SJCRH30 (cell line): Measurements from ENCODE around the gene DEAF1. TPM values are rescaled to one million over a fixed set of nuclear protein-coding genes. Genes with fewer than 3 reads are reported as not detected.
"Not testable (repeated sequence)": the region's sequence is repeated elsewhere in the genome, so short reads cannot be mapped to it uniquely, and the experiment has no call there.

ENCODE experiments used
- DNase-seq, 2 experiments: peaks; one replicate each; pipeline ENCODE4 v3.0.0-alpha.2; 2015 to 2020
- H3K27ac ChIP-seq: fragments of 250-450 bp; sonication (Bioruptor Pico); 2 replicates; pipeline ENCODE4 v1.5.1; 2020; ENCODE audit warnings: mild to moderate bottlenecking, moderate library complexity
- H3K27me3 ChIP-seq: fragments of 250-450 bp; sonication (Bioruptor Pico); 2 replicates; pipeline ENCODE4 v1.5.1; 2020; ENCODE audit warnings: mild to moderate bottlenecking, moderate library complexity
- H3K36me3 ChIP-seq: fragments of 250-450 bp; sonication (Bioruptor Pico); 2 replicates; pipeline ENCODE4 v1.5.1; 2020; ENCODE audit warnings: mild to moderate bottlenecking, moderate library complexity
- H3K4me1 ChIP-seq: fragments of 250-450 bp; sonication (Bioruptor Pico); 2 replicates; pipeline ENCODE4 v1.5.1; 2020; ENCODE audit warnings: mild to moderate bottlenecking, moderate library complexity
- H3K4me3 ChIP-seq: fragments of 250-450 bp; sonication (Bioruptor Pico); 2 replicates; pipeline ENCODE4 v1.5.1; 2020; ENCODE audit warnings: mild to moderate bottlenecking, moderate library complexity
- H3K9me3 ChIP-seq: fragments of 250-450 bp; sonication (Bioruptor Pico); replicated peaks from 2 replicates; pipeline ENCODE4 v1.5.1; 2020; ENCODE audit warnings: mild to moderate bottlenecking, moderate library complexity
- total RNA-seq: library from RNA; depleted of rRNA; stranded (reverse); fragments of >200 nt; shearing (Covaris generic); gene quantifications from 2 replicates; pipeline ENCODE4 v1.2.3, GENCODE V29; 2014

The DEAF1 gene
- total RNA-seq, 1 experiment from 2014 or later, result 33.6 TPM

DNA sequence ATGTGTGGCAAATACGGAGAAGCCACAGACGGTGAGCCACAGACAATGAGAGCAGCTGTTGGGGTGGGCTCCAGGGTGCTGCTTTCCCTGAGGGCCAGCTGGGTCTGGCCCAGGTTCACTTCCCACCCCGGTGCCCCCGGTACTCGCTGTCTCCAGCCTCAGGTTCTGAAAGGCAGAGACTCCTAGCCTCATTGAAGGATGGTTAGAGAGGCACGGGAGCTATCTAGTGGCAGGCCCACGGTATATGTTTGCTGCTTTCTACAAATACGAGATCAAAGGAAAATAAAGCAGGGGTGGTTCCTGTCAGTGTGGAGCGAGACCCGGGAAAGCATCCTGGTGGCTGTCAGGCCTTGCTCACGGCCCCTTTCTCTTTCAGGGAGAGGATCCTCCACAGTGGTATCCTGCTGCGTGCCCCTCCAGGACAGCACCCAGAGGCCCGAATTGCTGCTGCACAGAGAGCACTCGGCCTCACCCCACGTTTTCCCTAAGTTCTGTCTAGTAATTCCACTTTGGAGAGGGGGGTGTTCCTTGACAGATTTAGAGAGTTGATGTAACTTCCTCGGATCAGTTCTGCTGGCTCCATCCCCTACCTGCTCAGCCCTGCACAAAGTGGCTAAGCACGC, 3.6 kb upstream of the DEAF1 start:
- Histone ChIP-seq H3K4me3 (no peak overlapping the region), H3K4me1 (peaks cover 29% of the 10 kb centered on the region), H3K36me3 (no peaks in the 10 kb centered on the region), H3K27ac (no peak overlapping the region), H3K27me3 (no peaks in the 10 kb centered on the region), H3K9me3 (no peaks in the 10 kb centered on the region)
- peak in 1 of 2 experiments; percentile 36 for DNase-seq

DNA sequence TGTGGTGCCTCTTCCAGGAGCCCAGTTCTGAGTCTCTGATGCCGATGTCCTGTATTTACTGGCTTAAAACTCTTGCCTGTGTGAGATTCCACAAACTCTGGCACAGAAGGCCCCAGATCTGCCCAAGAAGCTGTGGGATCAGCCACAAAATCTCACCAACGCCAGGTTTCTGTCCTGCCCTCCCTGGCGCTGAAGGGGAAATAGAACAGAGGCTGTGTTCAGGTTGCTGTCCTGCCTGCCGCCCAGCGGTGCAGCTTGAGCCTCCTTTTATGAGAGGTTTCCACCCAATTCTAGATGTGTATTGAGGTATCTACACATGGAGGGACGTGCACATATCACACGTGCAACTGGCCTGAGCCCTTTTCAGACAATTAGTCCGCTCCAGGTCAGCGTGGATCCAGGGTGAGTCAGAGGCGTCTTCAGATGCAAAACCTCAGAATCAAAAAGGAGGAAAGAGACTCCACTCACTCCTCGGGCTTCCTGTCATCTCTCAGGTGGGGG, 2.8 kb upstream of the DEAF1 start:
- no peak for DNase-seq
- Histone ChIP-seq H3K4me3 (no peak overlapping the region), H3K27me3 (no peaks in the 10 kb centered on the region), H3K36me3 (no peaks in the 10 kb centered on the region), H3K27ac (no peak overlapping the region), H3K9me3 (no peaks in the 10 kb centered on the region), H3K4me1 (peaks cover 31% of the 10 kb centered on the region)

DNA sequence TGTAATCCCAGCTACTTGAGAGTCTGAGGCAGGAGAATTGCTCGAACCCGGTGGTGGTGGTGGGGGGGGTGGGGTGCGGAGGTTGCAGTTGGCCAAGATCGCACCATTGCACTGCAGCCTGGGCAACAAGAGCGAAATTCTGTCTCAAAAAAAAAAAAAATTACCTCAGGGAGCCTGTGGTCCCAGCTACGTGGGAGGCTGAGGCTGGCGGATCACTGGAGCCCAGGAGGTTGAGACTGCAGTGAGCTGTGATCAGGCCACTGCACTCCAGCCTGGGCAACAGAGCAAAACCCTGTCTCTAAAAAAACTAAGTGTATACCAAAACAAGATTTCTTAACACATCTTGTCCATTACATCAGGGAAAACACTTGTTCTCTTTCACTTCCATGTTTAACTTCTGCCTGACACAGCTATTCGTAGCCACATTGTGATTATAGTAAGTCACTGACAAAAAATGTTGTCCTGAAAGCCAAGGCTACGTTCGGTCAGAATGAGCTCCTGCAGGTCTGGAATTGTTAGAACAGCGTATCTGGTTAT, 2.0 kb upstream of the DEAF1 start:
- no peaks in the 10 kb centered on the region for H3K36me3 ChIP-seq
- no peak overlapping the region for H3K27ac ChIP-seq
- no peak overlapping the region for H3K4me3 ChIP-seq
- H3K27me3 ChIP-seq, result no peaks in the 10 kb centered on the region
- peaks cover 29% of the 10 kb centered on the region for H3K4me1 ChIP-seq
- no peaks in the 10 kb centered on the region for H3K9me3 ChIP-seq
- no peak for DNase-seq

DNA sequence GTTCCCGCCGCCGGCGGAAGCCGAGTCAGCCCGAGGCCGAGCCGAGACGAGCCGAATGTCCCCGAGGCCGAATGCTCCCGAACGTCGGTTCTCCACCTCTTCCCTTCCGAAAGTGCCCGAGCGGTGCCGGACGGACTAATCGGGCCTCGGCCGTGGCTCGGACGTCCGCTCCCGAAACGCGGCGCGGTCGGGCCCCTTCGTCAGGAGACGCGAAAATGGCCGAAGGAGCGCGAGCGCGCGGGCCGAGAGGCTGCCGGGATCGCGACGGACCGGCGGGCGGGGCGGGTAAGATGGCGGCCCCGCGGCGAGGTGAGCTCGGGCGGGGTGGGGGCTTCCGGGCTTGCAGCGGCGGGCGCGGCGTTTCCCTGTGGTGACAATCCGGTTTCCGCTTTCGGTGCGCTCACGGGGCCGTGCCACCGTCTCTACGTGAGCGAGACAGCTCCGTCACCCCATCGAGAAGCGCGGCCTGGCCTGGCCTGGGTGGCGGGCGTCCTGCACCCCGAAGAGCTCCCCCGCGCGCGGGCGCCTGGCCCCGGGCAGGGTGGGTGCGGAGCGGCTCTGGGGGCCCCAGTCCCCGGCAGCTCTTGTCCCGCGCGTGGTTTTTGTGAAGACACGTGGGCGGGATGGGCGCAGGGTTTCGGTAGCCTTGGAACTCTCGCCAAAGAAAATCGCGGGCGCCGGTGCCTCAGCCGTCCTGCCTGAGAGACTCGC, 671 bp upstream of the DEAF1 start, which contains the start of gene TMEM80:
TMEM80 (plus strand) TSS at position 279 of the 711 bp plus-strand sequence; CDS start at position 291, 12 bp downstream.
- H3K4me3 ChIP-seq, result peak within 1 kb of the TSS; percentile 76
- peak within 1 kb of the TSS; percentile 100 for H3K27ac ChIP-seq
- no peaks in the 10 kb centered on the region for H3K27me3 ChIP-seq
- DNase-seq, result peak; percentile 99
- H3K4me1 ChIP-seq, result peaks cover 29% of the 10 kb centered on the region
- no peaks in the 10 kb centered on the region for H3K36me3 ChIP-seq
- no peaks in the 10 kb centered on the region for H3K9me3 ChIP-seq

DNA sequence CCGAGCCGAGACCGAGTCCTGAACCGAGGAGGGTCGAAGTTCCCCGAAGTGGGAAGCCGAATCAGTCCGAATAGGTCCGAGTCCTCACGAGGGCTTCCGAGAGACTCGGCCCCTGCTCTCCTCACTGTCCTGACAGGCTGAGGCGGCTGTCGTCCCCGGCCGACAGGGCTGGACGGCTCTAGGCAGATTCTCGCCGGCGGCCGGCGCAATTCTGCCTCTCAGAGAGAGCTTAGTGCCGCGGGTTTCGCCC, 191 bp upstream of the DEAF1 start:
- Histone ChIP-seq H3K27ac (peak overlapping the region; percentile 100), H3K4me3 (peak overlapping the region; percentile 76), H3K36me3 (no peaks in the 10 kb centered on the region), H3K9me3 (no peaks in the 10 kb centered on the region), H3K27me3 (no peaks in the 10 kb centered on the region), H3K4me1 (peaks cover 29% of the 10 kb centered on the region)
- DNase-seq, result no peak

DNA sequence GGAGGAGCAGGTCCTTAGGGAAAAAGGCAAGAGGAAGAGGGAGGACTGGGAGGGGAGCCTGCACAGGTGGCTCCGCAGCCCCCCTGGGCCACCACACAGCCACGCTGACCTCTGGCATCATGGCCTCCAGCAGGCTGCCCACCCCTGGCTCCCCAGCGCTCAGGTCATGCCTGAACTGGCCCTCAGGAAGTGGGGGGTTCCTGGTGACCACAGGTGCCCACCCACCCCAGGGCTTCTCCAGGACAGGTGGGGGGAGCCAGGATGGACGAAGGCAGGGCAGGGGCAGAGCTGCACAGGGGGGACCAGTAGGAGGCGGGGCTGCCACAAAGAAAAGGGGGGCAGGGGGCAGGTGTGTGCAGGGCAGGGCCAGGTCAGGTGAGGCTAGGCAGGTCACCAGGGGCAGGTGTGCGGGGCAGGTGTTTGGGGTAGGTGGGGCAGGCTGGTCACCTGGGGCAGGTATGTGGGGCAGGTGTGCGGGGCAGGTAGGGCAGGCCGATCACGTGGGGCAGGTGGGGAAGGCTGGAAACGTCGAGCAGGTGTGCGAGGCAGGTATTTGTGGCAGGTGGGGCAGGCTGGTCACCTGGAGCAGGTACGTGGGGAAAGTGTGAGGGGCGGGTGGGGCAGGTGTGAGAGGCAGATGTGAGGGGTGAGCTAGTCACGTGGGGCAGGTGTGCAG, 997 bp downstream of the DEAF1 start:
- Histone ChIP-seq H3K36me3 (peaks cover 3% of the 10 kb centered on the region; the same call in 1 of the 2 replicates), H3K4me1 (peaks cover 29% of the 10 kb centered on the region), H3K9me3 (no peaks in the 10 kb centered on the region), H3K27me3 (no peaks in the 10 kb centered on the region), H3K27ac (no peak overlapping the region), H3K4me3 (peak overlapping the region; percentile 76)
- no peak for DNase-seq

DNA sequence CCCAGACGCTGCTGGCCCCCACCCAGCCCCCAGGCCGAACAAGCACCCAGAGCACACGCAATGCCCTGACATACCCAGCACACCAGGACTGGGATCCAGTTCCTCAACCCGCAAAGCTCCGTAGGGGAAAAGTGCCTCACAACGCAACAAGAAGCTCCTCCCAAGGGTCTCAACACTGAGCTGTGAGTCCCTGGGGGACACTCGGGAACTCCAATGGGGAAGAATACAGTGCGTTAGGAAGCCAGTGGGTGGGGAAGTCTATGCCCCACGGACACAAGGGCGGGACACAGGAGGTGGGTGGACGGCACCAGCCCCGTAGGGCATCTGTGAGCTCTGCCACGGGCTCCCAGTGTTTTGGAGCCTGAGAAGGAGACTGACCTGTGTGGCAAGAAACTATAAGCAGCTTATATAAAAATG, 1.6 kb downstream of the DEAF1 start:
- Histone ChIP-seq H3K36me3 (peaks cover 3% of the 10 kb centered on the region; the same call in 1 of the 2 replicates), H3K27ac (no peak overlapping the region; the same call in 1 of the 2 replicates), H3K4me3 (peak overlapping the region; percentile 1; the same call in 1 of the 2 replicates), H3K27me3 (no peaks in the 10 kb centered on the region), H3K9me3 (no peaks in the 10 kb centered on the region), H3K4me1 (peaks cover 25% of the 10 kb centered on the region)
- peak; percentile 44 to 63 for DNase-seq

DNA sequence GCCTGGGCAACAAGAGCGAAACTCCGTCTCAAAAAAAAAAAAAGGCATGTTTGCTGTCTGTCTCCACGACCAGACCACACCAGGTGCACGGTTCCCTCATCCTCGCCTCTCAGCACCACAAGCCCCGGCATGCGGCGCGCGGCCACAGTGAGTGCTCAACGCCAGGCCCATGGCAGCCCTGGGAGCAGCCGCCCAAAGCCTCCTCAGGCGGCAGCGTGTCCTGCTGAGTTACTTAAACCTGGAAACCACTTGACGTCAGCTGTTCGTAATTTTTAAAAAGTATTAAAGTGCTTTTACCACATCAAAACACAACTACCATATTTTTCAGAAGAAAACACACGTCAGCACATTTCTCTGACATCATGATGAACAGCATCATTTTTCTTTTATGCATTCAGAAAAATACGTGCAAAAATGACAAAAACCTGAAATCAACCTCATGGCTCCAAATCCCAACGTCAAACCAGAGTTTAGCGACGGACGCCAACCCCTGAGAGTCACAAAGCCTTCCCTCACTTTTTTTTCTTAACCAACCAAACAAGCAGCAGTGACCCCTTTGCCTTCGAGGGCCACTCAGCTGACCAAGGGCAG, 2.1 kb downstream of the DEAF1 start:
- Histone ChIP-seq H3K4me1 (peaks cover 20% of the 10 kb centered on the region), H3K4me3 (peak overlapping the region; percentile 1; the same call in 1 of the 2 replicates), H3K27ac (no peak overlapping the region; the same call in 1 of the 2 replicates), H3K9me3 (no peaks in the 10 kb centered on the region), H3K27me3 (no peaks in the 10 kb centered on the region), H3K36me3 (peaks cover 3% of the 10 kb centered on the region; the same call in 1 of the 2 replicates)
- DNase-seq, result peak; percentile 29 to 31

DNA sequence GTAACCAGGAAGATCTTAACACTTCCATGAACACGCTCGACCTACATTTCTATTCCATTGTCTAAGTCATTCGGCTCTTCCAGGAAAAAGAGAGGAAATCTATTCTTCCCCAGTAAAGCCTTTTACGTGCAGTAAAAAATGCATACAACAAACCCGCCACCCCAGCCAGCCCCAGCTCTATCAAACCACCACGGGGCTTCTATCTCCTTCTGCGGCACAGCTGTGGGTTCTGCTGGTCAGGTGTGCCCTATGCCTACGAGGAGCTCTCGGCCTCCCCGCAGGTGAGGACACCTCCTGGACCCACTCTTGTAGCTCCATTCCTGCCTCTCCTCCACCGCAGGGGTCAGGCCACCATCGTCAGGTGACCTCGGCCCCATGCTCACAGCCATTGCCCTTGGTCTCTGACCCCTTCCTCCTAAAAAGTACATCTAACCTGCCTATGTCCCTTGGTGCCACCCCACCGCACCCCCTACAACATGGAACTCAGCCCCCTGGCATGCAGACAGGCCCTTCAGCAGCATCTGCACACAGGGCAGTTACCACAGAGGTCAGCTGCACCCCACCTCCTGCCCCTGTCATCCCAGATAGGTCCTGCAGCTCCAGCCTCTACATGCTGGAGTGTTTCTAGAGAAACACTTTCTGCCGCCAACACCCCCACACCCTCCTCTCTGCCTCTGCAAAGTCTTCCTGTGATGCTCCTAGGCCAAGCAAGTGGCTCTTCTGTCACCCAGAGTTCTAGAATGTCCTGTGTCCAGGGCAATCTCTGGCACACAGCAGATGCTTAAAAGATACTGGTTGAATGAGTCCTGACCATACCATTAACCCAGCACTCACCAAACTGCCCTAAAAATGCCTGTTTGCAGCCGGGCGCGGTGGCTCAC, 3.1 kb downstream of the DEAF1 start:
- no peaks in the 10 kb centered on the region for H3K9me3 ChIP-seq
- H3K4me3 ChIP-seq, result no peak overlapping the region
- no peaks in the 10 kb centered on the region for H3K27me3 ChIP-seq
- peaks cover 13% of the 10 kb centered on the region; the same call in 1 of the 2 replicates for H3K36me3 ChIP-seq
- H3K4me1 ChIP-seq, result peaks cover 11% of the 10 kb centered on the region
- no peak overlapping the region for H3K27ac ChIP-seq
- no peak for DNase-seq

DNA sequence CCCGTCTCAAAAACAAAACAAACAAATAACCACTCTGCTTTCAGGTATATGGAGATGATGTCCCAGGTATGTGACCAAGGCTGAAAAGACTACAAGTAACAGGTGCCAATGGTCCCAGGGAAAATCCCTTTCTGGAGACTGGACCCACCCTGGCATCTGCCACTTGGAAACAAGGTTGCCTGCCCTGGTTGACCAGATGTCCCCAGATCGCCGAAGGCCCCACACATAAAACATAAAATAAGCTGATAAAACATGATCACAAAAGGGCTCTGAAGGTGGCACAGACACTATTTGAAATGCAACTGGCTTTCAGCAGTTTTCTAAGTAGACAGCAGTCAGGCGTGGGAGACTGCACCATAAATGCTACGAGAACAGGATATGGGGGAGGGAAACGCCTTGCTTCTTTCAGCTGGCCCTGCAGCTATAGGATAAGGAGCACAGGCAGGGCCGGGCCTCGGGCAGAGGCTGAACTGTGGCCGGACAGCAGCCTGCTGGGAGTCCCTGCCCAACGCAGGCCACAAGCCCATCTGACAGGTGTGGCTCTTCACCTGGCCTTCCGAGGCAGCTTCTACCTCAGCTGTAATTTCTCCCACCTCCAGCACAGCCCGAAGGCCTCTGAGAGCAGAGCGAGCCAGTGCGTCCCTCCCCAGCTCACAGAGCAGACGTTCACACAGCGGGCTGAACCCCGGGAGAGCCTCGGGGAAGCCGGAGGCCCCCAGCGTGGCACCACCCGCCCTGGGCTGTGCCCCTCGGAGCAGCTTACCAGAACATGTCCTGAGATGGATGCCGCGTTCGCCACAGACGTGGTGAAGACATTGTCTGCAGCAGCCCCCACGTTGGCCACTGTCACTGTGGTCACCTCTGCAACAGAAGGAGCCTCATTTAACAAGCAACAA, 4.0 kb downstream of the DEAF1 start:
- peaks cover 11% of the 10 kb centered on the region for H3K4me1 ChIP-seq
- no peak for DNase-seq
- H3K27ac ChIP-seq, result no peak overlapping the region
- H3K4me3 ChIP-seq, result no peak overlapping the region
- peaks cover 21% of the 10 kb centered on the region for H3K36me3 ChIP-seq
- no peaks in the 10 kb centered on the region for H3K9me3 ChIP-seq
- H3K27me3 ChIP-seq, result no peaks in the 10 kb centered on the region

DNA sequence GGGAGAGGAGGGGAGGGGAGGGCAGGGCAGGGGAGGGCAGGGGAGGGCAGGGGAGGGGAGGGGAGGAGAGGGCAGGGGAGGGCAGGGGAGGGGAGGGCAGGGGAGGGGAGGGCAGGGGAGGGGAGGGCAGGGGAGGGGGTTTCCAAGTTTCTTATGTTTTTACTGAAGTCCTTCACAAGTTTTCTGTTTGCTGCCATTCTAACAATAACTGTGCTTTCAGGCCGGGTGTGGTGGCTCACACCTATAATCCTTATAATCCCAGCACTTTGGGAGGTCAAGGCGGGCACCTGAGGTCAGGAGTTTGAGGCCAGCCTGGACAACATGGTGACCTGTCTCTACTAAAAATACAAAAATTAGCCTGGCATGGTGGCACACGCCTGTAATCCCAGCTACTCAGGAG, 4.8 kb downstream of the DEAF1 start:
- H3K27me3 ChIP-seq, H3K27ac ChIP-seq, DNase-seq, H3K9me3 ChIP-seq, H3K4me3 ChIP-seq: not testable (repeated sequence)
- H3K4me1 ChIP-seq, result peaks cover 11% of the 10 kb centered on the region
- peaks cover 23% of the 10 kb centered on the region for H3K36me3 ChIP-seq

DNA sequence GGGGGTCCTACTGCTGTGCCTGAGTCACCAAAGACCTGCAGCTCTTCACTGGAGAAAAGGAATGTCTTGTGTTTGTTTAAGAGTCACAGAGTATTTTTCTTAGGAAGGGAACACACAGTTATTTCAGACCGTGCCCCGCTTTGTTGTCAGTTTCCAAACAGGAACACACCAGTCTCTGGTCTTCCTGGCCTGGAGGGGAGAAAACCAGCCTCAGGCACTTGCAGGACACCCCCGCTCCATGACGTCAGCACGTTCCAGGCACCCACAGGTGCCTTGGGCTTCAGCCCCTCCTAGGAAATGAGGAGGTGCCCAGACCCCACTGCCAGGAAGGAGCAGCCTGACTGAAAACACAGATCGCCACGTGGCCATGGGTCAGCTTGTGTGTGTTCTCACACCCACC, 5.4 kb downstream of the DEAF1 start:
- H3K4me3 ChIP-seq, result no peak overlapping the region
- H3K27ac ChIP-seq, result no peak overlapping the region
- peaks cover 25% of the 10 kb centered on the region for H3K36me3 ChIP-seq
- no peaks in the 10 kb centered on the region for H3K27me3 ChIP-seq
- H3K4me1 ChIP-seq, result peaks cover 11% of the 10 kb centered on the region
- DNase-seq, result no peak
- H3K9me3 ChIP-seq, result no peaks in the 10 kb centered on the region

DNA sequence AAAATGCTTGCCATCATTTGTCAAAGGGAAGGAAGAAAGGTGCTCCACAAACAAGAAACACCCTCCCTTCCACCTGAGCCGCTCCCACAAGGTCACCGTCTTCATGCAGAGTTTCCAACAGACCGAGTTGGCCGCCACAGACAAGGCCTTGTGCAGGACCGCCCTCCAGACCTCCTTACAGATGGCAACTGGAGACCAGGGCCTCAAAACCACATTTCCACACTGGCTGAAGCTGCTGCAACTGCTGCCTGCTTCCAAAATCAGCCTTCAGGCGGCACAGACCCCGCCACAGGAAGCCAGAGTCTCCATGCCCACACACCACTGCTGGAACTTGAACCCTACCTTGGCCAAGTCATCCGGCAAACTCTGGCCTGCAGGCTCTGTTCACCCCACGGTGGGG, 6.3 kb downstream of the DEAF1 start:
- no peaks in the 10 kb centered on the region for H3K9me3 ChIP-seq
- peaks cover 8% of the 10 kb centered on the region for H3K4me1 ChIP-seq
- H3K4me3 ChIP-seq, result no peak overlapping the region
- no peak overlapping the region for H3K27ac ChIP-seq
- no peaks in the 10 kb centered on the region for H3K27me3 ChIP-seq
- H3K36me3 ChIP-seq, result peaks cover 31% of the 10 kb centered on the region
- DNase-seq, result no peak
